Gastrocnemius medialis (tissue), 4 donors: ENCODE measurements around the gene DEK. TPM values are rescaled to one million over a fixed set of nuclear protein-coding genes. Genes with fewer than 3 reads are reported as not detected.

ENCODE experiments used
- ATAC-seq, 2 donors: fragments of 150-250 bp; one replicate each; pipeline ENCODE4 v1.9.1; 2016
- DNase-seq, 2 donors: peaks; one replicate each; pipeline ENCODE4 v3.0.0-alpha.2; 2019
- H3K27ac ChIP-seq, 4 donors: fragments of 200-600 bp; sonication (generic); 1 replicate in 1 of 4; 2 replicates in 3 of 4; pipeline ENCODE4 v1.5.1; 2016 to 2018; ENCODE audit warnings: mild to moderate bottlenecking in 2 of 4, moderate library complexity in 1 of 4
- H3K27me3 ChIP-seq, 3 donors: fragments of 200-600 bp; sonication (generic) in 2 of 3; 1 replicate in 1 of 3; 2 replicates in 2 of 3; pipeline versions ENCODE4 v1.5.1 to v1.6.0; 2016 to 2019; ENCODE audit warnings: mild to moderate bottlenecking in 1 of 3, moderate library complexity in 1 of 3
- H3K36me3 ChIP-seq, 2 donors: fragments of 200-600 bp; sonication (generic) in 1 of 2; one replicate each; pipeline ENCODE4 v1.5.1; 2017 to 2018
- H3K4me1 ChIP-seq, 2 donors: fragments of 200-600 bp; sonication (generic) in 1 of 2; one replicate each; pipeline ENCODE4 v1.5.1; 2016 to 2017; ENCODE audit warnings: mild to moderate bottlenecking in 2 of 2
- H3K4me3 ChIP-seq, 4 donors: fragments of 200-600 bp; sonication (generic) in 3 of 4; 1 replicate in 1 of 4; 2 replicates in 3 of 4; pipeline ENCODE4 v1.5.1; 2016 to 2019; ENCODE audit warnings: mild to moderate bottlenecking in 2 of 4
- H3K9me3 ChIP-seq, 3 donors: fragments of 200-600 bp; sonication (generic) in 2 of 3; 1 replicate in 1 of 3; 2 replicates in 2 of 3; pipeline ENCODE4 v1.5.1; 2016 to 2019
- CTCF ChIP-seq, 5 experiments: fragments of 450-650 bp in 3 of 5; fragments of 200-600 bp in 2 of 5; sonication (generic) in 2 of 5; IDR thresholded peaks in 4 of 5; conservative IDR thresholded peaks in 1 of 5; 1 replicate in 4 of 5; 2 replicates in 1 of 5; pipeline ENCODE4 v1.5.1; 2016 to 2019; ENCODE audit warnings: antibody characterized with exemption in 5 of 5, mild to moderate bottlenecking in 3 of 5, moderate library complexity in 3 of 5
- POLR2A ChIP-seq, 2 donors: fragments of 450-650 bp; IDR thresholded peaks; one replicate each; pipeline ENCODE4 v1.6.1; 2017; ENCODE audit warnings: antibody characterized with exemption in 2 of 2, mild to moderate bottlenecking in 2 of 2, moderate library complexity in 2 of 2
- in situ Hi-C, 4 donors: fragments of 200-750 bp; cut with MboI; loops; one replicate each; pipeline versions ENCODE4 v1.15.0 to v1.8.0; 2017; ENCODE audit warnings: low sequenced_read_pairs in 4 of 4
- intact Hi-C: fragments of 100-400 bp; cut with DNase I; formaldehyde crosslinking; loops from one replicate; pipeline ENCODE4 v1.15.1; 2023; ENCODE audit warnings: low total_unique reads
- total RNA-seq, 4 donors: library from RNA; depleted of rRNA; stranded (reverse); fragments of >200 nt; gene quantifications; one replicate each; pipeline versions ENCODE4 v1.1.0 to v1.2.3, GENCODE V29; 2016

DEK gene
- total RNA-seq, 4 donors from 2014 or later = 60.5 to 134 (median 105) TPM

- intact Hi-C loops = no loop called here
- Histone ChIP-seq H3K9me3 (no peaks in the 10 kb centered on the region), H3K4me1 (no peaks in the 10 kb centered on the region), H3K27ac (no peak overlapping the region), H3K36me3 (peaks cover 0 to 34% of the 10 kb centered on the region in 2 donors), H3K4me3 (no peak overlapping the region), H3K27me3 (no peaks in the 10 kb centered on the region)
- DNase-seq = no peak
- no peak for ATAC-seq
- in situ Hi-C loops = no loop called here
- TF ChIP-seq CTCF (IDR thresholded peaks at IDR 0.05 in 4 of 5, conservative IDR thresholded peaks at IDR 0.05 in 1 of 5) (no peak), POLR2A (IDR thresholded peaks at IDR 0.05) (no peak)
These were observed 59.6 kb downstream of the DEK start for GRCh38 chr6:18204691-18205090.

- no peaks in the 10 kb centered on the region for H3K9me3 ChIP-seq
- no peak for DNase-seq
- no peaks in the 10 kb centered on the region for H3K4me1 ChIP-seq
- no peak for ATAC-seq
- H3K27ac ChIP-seq = no peak overlapping the region
- intact Hi-C loops = no loop called here
- no peak overlapping the region for H3K4me3 ChIP-seq
- H3K27me3 ChIP-seq = no peaks in the 10 kb centered on the region
- in situ Hi-C loops = no loop called here
- peaks cover 0 to 28% of the 10 kb centered on the region in 2 donors for H3K36me3 ChIP-seq
- TF ChIP-seq CTCF (IDR thresholded peaks at IDR 0.05 in 4 of 5, conservative IDR thresholded peaks at IDR 0.05 in 1 of 5) = no peak
- no peak for TF ChIP-seq POLR2A (IDR thresholded peaks at IDR 0.05)
These were observed 60.5 kb downstream of the DEK start for GRCh38 chr6:18203786-18204185.

- in situ Hi-C loops = no loop called here
- Histone ChIP-seq H3K36me3 (peaks cover 3 to 26% of the 10 kb centered on the region in 2 donors), H3K27me3 (no peaks in the 10 kb centered on the region), H3K4me3 (no peak overlapping the region), H3K4me1 (no peaks in the 10 kb centered on the region), H3K27ac (no peak overlapping the region), H3K9me3 (no peaks in the 10 kb centered on the region)
- intact Hi-C loops = no loop called here
- DNase-seq (no peak), ATAC-seq (no peak)
- TF ChIP-seq POLR2A (IDR thresholded peaks at IDR 0.05) (no peak), CTCF (IDR thresholded peaks at IDR 0.05 in 4 of 5, conservative IDR thresholded peaks at IDR 0.05 in 1 of 5) (no peak)
These were observed 72.3 kb downstream of the DEK start for GRCh38 chr6:18192026-18192425.

- in situ Hi-C loops (no loop called here), intact Hi-C loops (no loop called here)
- no peak for TF ChIP-seq POLR2A (IDR thresholded peaks at IDR 0.05)
- no peak for TF ChIP-seq CTCF (IDR thresholded peaks at IDR 0.05 in 4 of 5, conservative IDR thresholded peaks at IDR 0.05 in 1 of 5)
- Histone ChIP-seq H3K27ac (no peak overlapping the region), H3K4me1 (no peaks in the 10 kb centered on the region), H3K4me3 (no peak overlapping the region), H3K27me3 (no peaks in the 10 kb centered on the region), H3K36me3 (peaks cover 3 to 32% of the 10 kb centered on the region in 2 donors), H3K9me3 (no peaks in the 10 kb centered on the region)
- DNase-seq = no peak
- ATAC-seq = no peak
These were observed 75.1 kb downstream of the DEK start for GRCh38 chr6:18189196-18189595.

GRCh38 chr6:18187701-18188100 lies 76.6 kb downstream of the DEK start:
- Histone ChIP-seq H3K4me3 (no peak overlapping the region), H3K27ac (no peak overlapping the region), H3K4me1 (no peaks in the 10 kb centered on the region), H3K36me3 (peaks cover 3 to 32% of the 10 kb centered on the region in 2 donors), H3K9me3 (no peaks in the 10 kb centered on the region), H3K27me3 (no peaks in the 10 kb centered on the region)
- TF ChIP-seq POLR2A (IDR thresholded peaks at IDR 0.05) (no peak), CTCF (IDR thresholded peaks at IDR 0.05 in 4 of 5, conservative IDR thresholded peaks at IDR 0.05 in 1 of 5) (no peak)
- in situ Hi-C loops (no loop called here), intact Hi-C loops (no loop called here)
- DNase-seq (no peak), ATAC-seq (no peak)
